Measurements from ENCODE around the gene PTPRN2.

DNA sequence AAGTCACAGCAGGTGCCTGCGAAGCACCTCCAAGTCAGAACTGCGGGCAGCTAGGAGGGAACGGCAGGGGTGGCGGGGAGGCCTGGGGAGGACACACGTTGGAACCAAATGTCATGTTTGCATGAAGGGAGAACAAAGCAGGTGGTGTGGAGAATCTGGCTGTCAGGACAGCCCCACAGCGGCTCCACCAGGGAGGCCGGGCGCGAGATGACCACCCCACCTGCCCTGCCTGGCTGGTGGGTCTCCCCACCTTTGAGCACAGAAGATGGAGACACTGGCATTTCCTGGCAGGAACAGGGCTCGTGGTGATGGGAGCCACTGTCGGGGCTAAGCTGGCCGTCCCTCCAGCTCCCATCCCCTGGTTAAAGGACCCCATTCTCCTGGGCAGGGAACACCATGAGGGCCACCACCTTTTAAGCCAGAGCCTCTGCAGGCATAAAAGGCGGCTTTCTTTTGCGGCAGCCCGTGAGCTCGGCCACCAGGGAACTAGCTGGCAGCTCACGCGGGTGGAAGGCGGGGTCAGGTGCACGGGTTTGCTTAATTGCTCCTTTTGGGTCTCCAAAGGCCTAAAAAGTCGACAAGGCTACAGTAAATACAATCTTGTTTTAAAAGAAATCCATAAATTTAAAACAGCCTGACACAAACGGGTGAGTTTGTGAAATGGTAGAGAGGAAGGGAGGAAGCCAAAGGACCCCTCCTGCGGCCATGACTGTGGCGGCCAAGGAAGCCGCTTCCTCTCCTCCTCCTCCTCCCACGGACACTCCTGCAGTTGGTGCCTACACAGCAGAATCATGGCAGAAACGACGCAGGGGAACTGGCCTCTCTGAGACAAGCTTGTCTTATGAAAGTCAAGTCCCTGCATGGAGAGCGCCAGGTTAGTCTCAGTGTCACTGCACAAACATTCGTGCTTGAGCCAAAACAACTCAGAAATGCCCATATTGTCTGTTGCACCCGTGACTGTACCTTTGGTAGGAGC lies 1037.0 kb downstream of the PTPRN2 start:
- TF ChIP-seq, protein P1, sequence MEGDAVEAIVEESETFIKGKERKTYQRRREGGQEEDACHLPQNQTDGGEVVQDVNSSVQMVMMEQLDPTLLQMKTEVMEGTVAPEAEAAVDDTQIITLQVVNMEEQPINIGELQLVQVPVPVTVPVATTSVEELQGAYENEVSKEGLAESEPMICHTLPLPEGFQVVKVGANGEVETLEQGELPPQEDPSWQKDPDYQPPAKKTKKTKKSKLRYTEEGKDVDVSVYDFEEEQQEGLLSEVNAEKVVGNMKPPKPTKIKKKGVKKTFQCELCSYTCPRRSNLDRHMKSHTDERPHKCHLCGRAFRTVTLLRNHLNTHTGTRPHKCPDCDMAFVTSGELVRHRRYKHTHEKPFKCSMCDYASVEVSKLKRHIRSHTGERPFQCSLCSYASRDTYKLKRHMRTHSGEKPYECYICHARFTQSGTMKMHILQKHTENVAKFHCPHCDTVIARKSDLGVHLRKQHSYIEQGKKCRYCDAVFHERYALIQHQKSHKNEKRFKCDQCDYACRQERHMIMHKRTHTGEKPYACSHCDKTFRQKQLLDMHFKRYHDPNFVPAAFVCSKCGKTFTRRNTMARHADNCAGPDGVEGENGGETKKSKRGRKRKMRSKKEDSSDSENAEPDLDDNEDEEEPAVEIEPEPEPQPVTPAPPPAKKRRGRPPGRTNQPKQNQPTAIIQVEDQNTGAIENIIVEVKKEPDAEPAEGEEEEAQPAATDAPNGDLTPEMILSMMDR (IDR thresholded peaks at IDR 0.05; ENCODE audit: low read depth, low read length) = no peak
- TF ChIP-seq POLR2A (IDR thresholded peaks at IDR 0.05; ENCODE audit: extremely low read depth, insufficient read length) = no peak
- TF ChIP-seq, protein P2, sequence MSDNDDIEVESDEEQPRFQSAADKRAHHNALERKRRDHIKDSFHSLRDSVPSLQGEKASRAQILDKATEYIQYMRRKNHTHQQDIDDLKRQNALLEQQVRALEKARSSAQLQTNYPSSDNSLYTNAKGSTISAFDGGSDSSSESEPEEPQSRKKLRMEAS (IDR thresholded peaks at IDR 0.05; ENCODE audit: low read depth, low read length) = peak; percentile 65
